GM12801 (cell line): Measurements from ENCODE around the gene SUSD3.

Experiments used
- TF ChIP-seq, protein P1 (sequence below): IDR thresholded peaks from one replicate; pipeline ENCODE4 v1.5.1; 2011; ENCODE audit warnings: control low read depth; ENCODE audit not compliant: insufficient read length; ENCODE audit errors: extremely low read depth

The SUSD3 gene

DNA sequence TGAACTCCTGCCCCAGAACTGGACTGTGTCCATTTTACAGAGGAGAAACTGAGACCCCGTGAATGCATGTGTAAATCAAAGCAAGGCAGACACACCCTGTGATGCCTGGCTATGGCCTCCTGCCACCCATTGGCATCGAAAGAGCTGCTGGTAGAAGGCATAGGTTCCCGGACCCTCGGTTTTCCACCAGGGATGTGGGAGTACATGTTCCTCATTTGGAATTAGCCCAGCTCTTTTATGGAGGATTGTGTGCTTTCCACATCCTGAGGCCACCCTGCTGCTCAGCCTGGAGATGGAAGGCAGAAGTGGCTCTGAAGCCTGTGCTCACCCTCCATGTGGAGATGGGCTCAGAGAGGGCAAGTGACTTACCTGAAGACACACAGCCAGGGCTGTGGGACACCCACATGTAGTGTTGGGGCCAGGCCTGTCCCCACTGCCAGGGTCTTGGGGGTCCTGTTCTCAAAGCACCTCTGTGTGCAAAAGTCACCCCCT lies 2.8 kb downstream of the SUSD3 start:
- TF ChIP-seq, protein P1, sequence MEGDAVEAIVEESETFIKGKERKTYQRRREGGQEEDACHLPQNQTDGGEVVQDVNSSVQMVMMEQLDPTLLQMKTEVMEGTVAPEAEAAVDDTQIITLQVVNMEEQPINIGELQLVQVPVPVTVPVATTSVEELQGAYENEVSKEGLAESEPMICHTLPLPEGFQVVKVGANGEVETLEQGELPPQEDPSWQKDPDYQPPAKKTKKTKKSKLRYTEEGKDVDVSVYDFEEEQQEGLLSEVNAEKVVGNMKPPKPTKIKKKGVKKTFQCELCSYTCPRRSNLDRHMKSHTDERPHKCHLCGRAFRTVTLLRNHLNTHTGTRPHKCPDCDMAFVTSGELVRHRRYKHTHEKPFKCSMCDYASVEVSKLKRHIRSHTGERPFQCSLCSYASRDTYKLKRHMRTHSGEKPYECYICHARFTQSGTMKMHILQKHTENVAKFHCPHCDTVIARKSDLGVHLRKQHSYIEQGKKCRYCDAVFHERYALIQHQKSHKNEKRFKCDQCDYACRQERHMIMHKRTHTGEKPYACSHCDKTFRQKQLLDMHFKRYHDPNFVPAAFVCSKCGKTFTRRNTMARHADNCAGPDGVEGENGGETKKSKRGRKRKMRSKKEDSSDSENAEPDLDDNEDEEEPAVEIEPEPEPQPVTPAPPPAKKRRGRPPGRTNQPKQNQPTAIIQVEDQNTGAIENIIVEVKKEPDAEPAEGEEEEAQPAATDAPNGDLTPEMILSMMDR: no peak

DNA sequence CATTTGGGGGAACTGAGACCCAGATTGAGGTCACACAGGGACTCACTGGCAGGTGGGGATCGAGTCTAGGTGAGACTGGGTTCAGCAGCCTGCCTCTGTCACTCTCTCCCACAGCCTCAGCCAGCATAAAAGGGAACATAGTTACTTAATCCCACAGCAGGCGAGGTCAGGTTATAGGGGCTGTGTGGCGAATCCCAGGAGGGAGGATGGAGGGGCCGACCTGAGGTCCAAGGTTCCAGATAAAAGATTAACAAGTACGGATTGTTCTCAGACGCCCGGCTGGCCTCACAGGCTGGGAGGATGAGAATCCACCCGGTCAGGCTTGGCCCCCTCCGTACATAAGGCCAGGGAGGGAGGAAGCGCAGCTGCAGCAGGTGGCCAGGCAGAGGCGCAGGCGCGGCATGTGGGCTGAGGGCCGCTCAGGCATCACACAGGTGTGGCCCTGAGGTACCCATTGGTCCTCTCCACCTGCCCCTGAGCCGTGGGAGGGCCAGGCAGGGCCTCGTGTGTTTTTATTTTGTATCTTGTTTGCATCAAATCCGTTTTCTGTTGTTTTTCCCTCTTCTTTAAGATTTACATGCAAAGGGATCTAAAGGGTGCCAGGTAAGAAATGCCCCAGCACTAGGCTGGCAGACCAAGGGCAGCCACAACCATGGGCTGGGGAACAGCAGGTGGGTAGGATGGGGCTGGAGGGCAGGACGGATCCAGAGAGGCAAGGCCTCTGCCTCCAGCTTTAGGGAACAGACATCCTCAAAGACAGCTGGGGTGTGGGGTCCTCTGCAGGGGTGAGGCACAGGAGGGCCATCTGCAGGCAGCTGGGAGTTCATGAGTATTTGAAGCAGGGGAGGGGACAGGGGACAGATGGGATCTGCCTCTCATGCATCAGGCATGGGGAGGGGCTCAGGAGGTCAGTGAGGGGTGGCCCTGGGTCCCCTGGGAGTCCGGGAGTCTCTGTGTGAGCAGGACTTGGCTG lies 3.6 kb downstream of the SUSD3 start:
- TF ChIP-seq, protein P1: no peak

DNA sequence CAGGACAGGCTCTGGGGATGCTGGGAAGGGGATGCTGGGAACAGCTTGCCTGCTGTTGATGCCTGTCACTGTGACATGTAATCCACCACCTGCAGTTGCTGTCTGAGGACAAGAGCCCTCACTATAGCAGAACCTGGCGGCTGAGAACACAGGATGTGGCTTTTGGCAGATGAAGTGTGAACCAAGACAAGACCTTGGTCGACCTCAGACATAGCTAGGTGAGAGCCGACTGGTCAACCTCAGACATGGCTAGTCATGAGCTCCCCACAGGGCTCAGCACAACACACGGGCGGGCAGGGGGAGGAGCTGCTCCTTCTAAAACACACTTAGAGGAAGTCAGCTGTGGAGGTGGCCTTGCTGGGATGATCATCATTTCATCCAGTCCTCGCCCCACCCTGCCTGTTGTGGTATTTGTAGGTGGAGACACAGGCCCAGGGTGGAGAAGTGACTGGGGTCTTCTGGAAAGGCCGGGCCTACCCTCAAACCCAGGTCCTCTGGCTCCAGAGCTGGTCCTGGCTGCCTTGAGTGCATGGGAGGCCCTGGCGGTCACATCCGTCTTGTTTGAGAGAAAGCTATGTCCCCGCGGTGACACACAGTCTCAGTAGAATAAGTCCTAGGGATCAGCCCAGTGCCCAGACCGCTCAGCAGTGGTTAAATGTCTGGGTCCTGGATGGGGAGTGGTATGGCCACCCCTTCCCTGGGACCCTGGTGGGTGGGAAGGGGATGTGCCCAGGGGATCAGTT lies 6.1 kb downstream of the SUSD3 start:
- TF ChIP-seq, protein P1: no peak

DNA sequence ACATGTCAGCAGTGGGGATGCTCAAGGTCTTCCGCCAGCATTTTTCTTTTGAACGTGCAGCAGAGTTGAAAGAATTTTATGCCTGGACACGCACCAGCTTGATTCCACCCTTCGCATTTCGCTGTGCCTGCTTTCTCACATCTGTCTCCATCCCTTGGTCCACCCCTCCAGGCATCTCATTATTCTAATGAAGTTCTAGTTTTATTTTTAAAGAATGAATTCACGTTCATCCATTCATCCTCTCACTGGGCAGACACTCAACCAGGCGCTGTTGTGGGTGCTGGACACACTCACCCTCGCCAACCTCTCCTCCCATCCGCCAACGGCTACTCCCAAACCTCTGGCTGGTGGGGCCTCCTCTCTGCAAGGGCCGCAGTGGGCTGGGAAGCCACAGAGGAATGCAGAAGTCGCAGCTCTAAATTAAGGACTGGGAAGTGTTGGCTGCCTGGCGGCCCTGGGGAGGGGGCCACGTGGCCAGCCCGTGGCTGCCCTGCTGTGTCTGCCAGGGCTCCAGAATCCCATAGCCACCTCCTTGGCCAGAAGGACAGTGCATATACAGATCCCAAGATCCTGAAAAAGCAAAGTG lies 6.7 kb downstream of the SUSD3 start:
- TF ChIP-seq, protein P1: no peak

DNA sequence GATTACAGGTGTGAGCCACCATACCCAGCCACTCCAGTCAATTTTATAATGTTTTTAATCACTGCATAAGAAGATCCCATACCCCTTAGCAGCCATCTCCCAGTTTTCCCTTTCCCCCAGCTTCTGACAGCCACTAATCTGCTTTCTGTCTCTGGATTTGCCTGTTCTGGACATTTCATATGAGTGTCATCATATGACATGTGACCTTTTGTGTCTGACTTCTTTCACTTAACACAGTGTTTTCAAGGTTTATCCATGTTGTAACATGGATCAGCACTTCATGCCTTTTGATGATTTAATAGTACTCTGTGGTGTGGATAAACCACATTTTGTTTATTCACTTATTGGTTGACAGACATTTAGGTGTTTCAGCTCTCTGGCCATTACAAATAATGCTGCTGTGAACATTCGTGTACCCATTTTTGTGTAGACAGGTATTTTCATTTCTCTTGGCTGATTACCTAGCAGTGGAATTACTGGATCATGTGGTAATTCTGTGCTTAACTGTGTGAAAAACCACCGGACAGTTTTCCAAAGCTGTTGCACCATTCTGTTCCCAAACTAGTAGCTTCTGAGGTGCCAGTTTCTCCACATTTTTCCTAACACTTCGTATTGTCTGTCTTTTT lies 8.6 kb downstream of the SUSD3 start:
- TF ChIP-seq, protein P1: no peak

DNA sequence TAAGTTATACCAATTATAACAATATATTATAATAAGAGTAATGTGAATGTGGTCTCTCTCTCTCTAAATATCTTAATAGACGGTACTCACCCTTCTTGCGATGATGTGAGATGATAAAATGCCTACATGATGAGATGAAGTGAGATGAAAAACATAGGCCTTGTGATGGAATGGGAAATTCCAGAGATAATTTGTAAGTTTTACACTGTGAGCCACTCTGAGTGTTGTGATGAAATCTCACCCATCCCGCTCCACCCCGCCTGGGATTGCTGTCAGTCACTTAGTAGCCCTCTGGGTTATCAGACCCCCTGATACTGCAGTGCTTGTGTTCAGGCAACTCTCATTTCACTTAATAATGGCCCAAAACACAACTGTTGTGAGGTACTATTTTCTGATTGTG lies 10.5 kb downstream of the SUSD3 start:
- TF ChIP-seq, protein P1: no peak
